HepG2 (cell line): ENCODE measurements around the gene UBASH3A.

Experiments
- CBFB ChIP-seq: sonication (generic); formaldehyde crosslinking; IDR thresholded peaks from 2 replicates; pipeline ENCODE4 v1.4.0; 2020; ENCODE audit warnings: missing genetic modification reagents
- CTCF ChIP-seq: sonication (generic); formaldehyde crosslinking; IDR thresholded peaks from 2 replicates; pipeline ENCODE4 v1.5.0; 2020; ENCODE audit warnings: mild to moderate bottlenecking, missing genetic modification reagents, moderate library complexity
- EP300 ChIP-seq, 3 experiments: sonication (generic) in 1 of 3; formaldehyde crosslinking in 1 of 3; IDR thresholded peaks; 2 replicates each; pipeline versions ENCODE4 v1.5.1 to v1.6.1; 2011 to 2020; ENCODE audit warnings: low read depth in 2 of 3, low read length in 2 of 3, borderline replicate concordance in 1 of 3, improper control_type of control experiment in 1 of 3, mild to moderate bottlenecking in 1 of 3, missing genetic modification reagents in 1 of 3, moderate library complexity in 1 of 3
- FOXC1 ChIP-seq: sonication (generic); formaldehyde crosslinking; IDR thresholded peaks from 2 replicates; pipeline ENCODE4 v1.8.0; 2022; ENCODE audit warnings: mild to moderate bottlenecking, missing genetic modification reagents, borderline replicate concordance
- GABPA ChIP-seq, 2 experiments: IDR thresholded peaks; 2 replicates each; pipeline ENCODE4 v1.6.1; 2011 to 2016; ENCODE audit warnings: low read depth in 2 of 2, low read length in 1 of 2, missing biosample characterization in 1 of 2, missing genetic modification characterization in 1 of 2
- HMG20A ChIP-seq: IDR thresholded peaks from 2 replicates; pipeline ENCODE4 v1.6.1; 2016; ENCODE audit warnings: borderline replicate concordance
- MAX ChIP-seq: IDR thresholded peaks from 2 replicates; pipeline ENCODE4 v1.6.1; 2012; ENCODE audit warnings: inconsistent platforms
- MXI1 ChIP-seq: IDR thresholded peaks from 3 replicates; pipeline ENCODE4 v1.6.1; 2012; ENCODE audit warnings: low read depth, low read length, inconsistent platforms, borderline replicate concordance
- NR1H2 ChIP-seq: sonication (generic); formaldehyde crosslinking; IDR thresholded peaks from 2 replicates; pipeline ENCODE4 v1.8.1; 2022; ENCODE audit warnings: low read depth, missing genetic modification reagents, borderline replicate concordance
- PRPF4 ChIP-seq: fragments of 200-400 bp; formaldehyde crosslinking; IDR thresholded peaks from 2 replicates; pipeline ENCODE4 v1.6.1; 2016; ENCODE audit warnings: low read length, low read depth; ENCODE audit not compliant: poor library complexity, severe bottlenecking
- TFE3 ChIP-seq: IDR thresholded peaks from 2 replicates; pipeline ENCODE4 v1.6.1; 2016
- ZNF674 ChIP-seq: sonication (generic); formaldehyde crosslinking; IDR thresholded peaks from 2 replicates; pipeline ENCODE4 v1.5.0; 2020; ENCODE audit warnings: low read depth, mild to moderate bottlenecking, missing genetic modification reagents
- ZNF713 ChIP-seq: sonication (generic); formaldehyde crosslinking; IDR thresholded peaks from 2 replicates; pipeline ENCODE4 v1.4.0; 2020; ENCODE audit warnings: mild to moderate bottlenecking, missing genetic modification reagents
- ZSCAN29 ChIP-seq: sonication (generic); formaldehyde crosslinking; conservative IDR thresholded peaks from 2 replicates; pipeline ENCODE4 v1.4.0; 2020; ENCODE audit warnings: mild to moderate bottlenecking, missing genetic modification reagents

- no peak for TF ChIP-seq CTCF
- TF ChIP-seq TFE3 (CRISPR knock-in tag), result no peak
- no peak for TF ChIP-seq FOXC1 (CRISPR knock-in tag)
- no peak for TF ChIP-seq GABPA (IDR thresholded peaks at IDR 0.05; ENCODE audit: low read depth, low read length)
- TF ChIP-seq GABPA (CRISPR knock-in tag; IDR thresholded peaks at IDR 0.05; ENCODE audit: low read depth), result no peak
- TF ChIP-seq NR1H2 (CRISPR knock-in tag), result no peak
- TF ChIP-seq MXI1, result no peak
- TF ChIP-seq EP300 (IDR thresholded peaks at IDR 0.05; ENCODE audit: low read depth in 2 of 2, low read length in 2 of 2), result no peak
- no peak for TF ChIP-seq EP300 (CRISPR knock-in tag; IDR thresholded peaks at IDR 0.05; ENCODE audit: borderline replicate concordance)
- no peak for TF ChIP-seq MAX
- no peak for TF ChIP-seq ZNF674
- no peak for TF ChIP-seq PRPF4
- TF ChIP-seq ZNF713, result no peak
- TF ChIP-seq ZSCAN29 (CRISPR knock-in tag), result no peak
- no peak for TF ChIP-seq HMG20A (CRISPR knock-in tag)
- no peak for TF ChIP-seq CBFB
Observed at GRCh38 chr21:42379426-42380215, 24.1 kb upstream of the UBASH3A start.
